GM23338 (cell line): ENCODE results near the gene ASB1. TPM values are rescaled to one million over a fixed set of nuclear protein-coding genes. Genes with fewer than 3 reads are reported as not detected.

Experiments
- ATAC-seq: fragments of 200-7000 bp; cut with Tn5 transposase; 3 replicates; pipeline ENCODE4 v1.9.1; 2020
- DNase-seq: peaks from one replicate; pipeline ENCODE4 v3.0.0-alpha.2; 2015; ENCODE audit warnings: low spot score
- H2AFZ ChIP-seq: fragments of 200-600 bp; sonication (generic); 2 replicates; pipeline ENCODE4 v1.8.0; 2016; ENCODE audit warnings: antibody characterized with exemption, mild to moderate bottlenecking, moderate library complexity
- H3F3A ChIP-seq: fragments of 200-600 bp; sonication (generic); replicated peaks from 2 replicates; pipeline ENCODE4 v1.8.0; 2017; ENCODE audit warnings: antibody characterized with exemption, mixed run types, low read depth
- H3K27ac ChIP-seq: fragments of 200-600 bp; sonication (generic); 2 replicates; pipeline ENCODE4 v1.6.1; 2016; ENCODE audit warnings: low read depth
- H3K27me3 ChIP-seq: fragments of 200-600 bp; sonication (generic); 2 replicates; pipeline ENCODE4 v1.8.0; 2016; ENCODE audit warnings: mild to moderate bottlenecking, mixed run types, moderate library complexity; ENCODE audit not compliant: insufficient read depth
- H3K36me3 ChIP-seq: fragments of 200-600 bp; sonication (generic); 2 replicates; pipeline ENCODE4 v1.8.0; 2016; ENCODE audit warnings: mild to moderate bottlenecking; ENCODE audit not compliant: insufficient read depth
- H3K4me1 ChIP-seq: fragments of 200-600 bp; sonication (generic); 2 replicates; pipeline ENCODE4 v1.8.0; 2016; ENCODE audit warnings: mild to moderate bottlenecking, moderate library complexity; ENCODE audit not compliant: insufficient read depth
- H3K4me2 ChIP-seq: fragments of 200-600 bp; sonication (generic); 2 replicates; pipeline ENCODE4 v1.7.1; 2017; ENCODE audit warnings: mixed run types
- H3K4me3 ChIP-seq: fragments of 200-600 bp; sonication (generic); 2 replicates; pipeline ENCODE4 v1.6.1; 2016; ENCODE audit warnings: mixed run types
- H3K79me2 ChIP-seq: fragments of 200-600 bp; sonication (generic); replicated peaks from 2 replicates; pipeline ENCODE4 v1.8.0; 2017; ENCODE audit warnings: mild to moderate bottlenecking; ENCODE audit not compliant: insufficient read depth
- H3K9me2 ChIP-seq: fragments of 200-600 bp; sonication (generic); 2 replicates; pipeline ENCODE4 v1.8.0; 2017; ENCODE audit not compliant: insufficient read depth
- H4K20me1 ChIP-seq: fragments of 200-600 bp; sonication (generic); replicated peaks from 2 replicates; pipeline ENCODE4 v1.8.0; 2017; ENCODE audit warnings: mild to moderate bottlenecking; ENCODE audit not compliant: insufficient read depth
- H3K27ac Mint-ChIP-seq: 2 replicates; pipeline ENCODE4 v1.8.0; 2020; ENCODE audit warnings: inconsistent platforms, mild to moderate bottlenecking, moderate library complexity, mixed read lengths
- H3K27me3 Mint-ChIP-seq: 3 replicates; pipeline ENCODE4 v1.8.0; 2022; ENCODE audit warnings: low read depth, mild to moderate bottlenecking, moderate library complexity, mixed read lengths, inconsistent platforms; ENCODE audit not compliant: insufficient read depth, poor library complexity
- H3K36me3 Mint-ChIP-seq: 3 replicates; pipeline ENCODE4 v1.8.0; 2021; ENCODE audit warnings: low read depth, mild to moderate bottlenecking, inconsistent platforms, moderate library complexity, mixed read lengths
- H3K4me1 Mint-ChIP-seq: 3 replicates; pipeline ENCODE4 v1.8.0; 2020; ENCODE audit warnings: mild to moderate bottlenecking, inconsistent platforms, mixed read lengths
- H3K4me3 Mint-ChIP-seq: 3 replicates; pipeline ENCODE4 v1.8.0; 2021; ENCODE audit warnings: moderate library complexity, mild to moderate bottlenecking, inconsistent platforms, mixed read lengths
- H3K9me3 Mint-ChIP-seq: 3 replicates; pipeline ENCODE4 v1.8.0; 2020; ENCODE audit warnings: moderate library complexity, mild to moderate bottlenecking, inconsistent platforms, mixed read lengths
- CREB1 ChIP-seq: fragments of 250-450 bp; sonication (Bioruptor Pico); IDR thresholded peaks from 2 replicates; pipeline ENCODE4 v1.5.0; 2020; ENCODE audit warnings: low read depth, mild to moderate bottlenecking, moderate library complexity
- EZH2 ChIP-seq: fragments of 200-600 bp; sonication (generic); IDR thresholded peaks from one replicate; pipeline ENCODE4 v1.8.0; 2017; ENCODE audit warnings: antibody characterized with exemption, mild to moderate bottlenecking, low read depth; ENCODE audit not compliant: unreplicated experiment
- EZH2phosphoT487 ChIP-seq: fragments of 200-600 bp; sonication (generic); IDR thresholded peaks from one replicate; pipeline ENCODE4 v1.8.1; 2018; ENCODE audit warnings: antibody characterized with exemption; ENCODE audit not compliant: unreplicated experiment
- JUNB ChIP-seq: IDR thresholded peaks from one replicate; pipeline ENCODE4 v1.6.1; 2016; ENCODE audit warnings: antibody characterized with exemption; ENCODE audit not compliant: unreplicated experiment
- NANOG ChIP-seq: IDR thresholded peaks from 2 replicates; pipeline ENCODE4 v1.6.1; 2016; ENCODE audit warnings: antibody characterized with exemption, borderline replicate concordance
- POLR2AphosphoS5 ChIP-seq: IDR thresholded peaks from 2 replicates; pipeline ENCODE4 v1.6.1; 2016; ENCODE audit warnings: antibody characterized with exemption, low read depth
- STAT1 ChIP-seq: IDR thresholded peaks from one replicate; pipeline ENCODE4 v1.6.1; 2016; ENCODE audit warnings: antibody characterized with exemption; ENCODE audit not compliant: unreplicated experiment
- ZNF114 ChIP-seq: fragments of 250-450 bp; sonication (Bioruptor Pico); IDR thresholded peaks from 2 replicates; pipeline ENCODE4 v1.5.0; 2020; ENCODE audit warnings: mild to moderate bottlenecking, moderate library complexity
- ZNF331 ChIP-seq: fragments of 250-450 bp; sonication (Bioruptor Pico); IDR thresholded peaks from 2 replicates; pipeline ENCODE4 v1.5.0; 2020; ENCODE audit warnings: low read depth, mild to moderate bottlenecking, moderate library complexity
- polyA plus RNA-seq: library from polyadenylated mRNA; unstranded; fragments of >200 nt; fragmentation: Nextera tagmentation; extraction: Ambion mirVana; gene quantifications from 2 replicates; pipeline ENCODE4 v1.2.1, GENCODE V29; 2016
- total RNA-seq: library from RNA; depleted of rRNA; stranded (reverse); fragments of >200 nt; shearing (Covaris generic); gene quantifications from 2 replicates; pipeline ENCODE4 v1.2.3, GENCODE V29; 2014
- TF ChIP-seq, protein P1 (sequence below), 2 experiments: fragments of 200-600 bp in 1 of 2; sonication (generic) in 1 of 2; conservative IDR thresholded peaks; 2 replicates each; pipeline versions ENCODE4 v1.5.1 to v1.6.1; 2016 to 2017; ENCODE audit warnings: antibody characterized with exemption in 2 of 2, low read depth in 2 of 2, mild to moderate bottlenecking in 2 of 2, moderate library complexity in 1 of 2
- TF ChIP-seq, protein P2 (sequence below): IDR thresholded peaks from 2 replicates; pipeline ENCODE4 v1.6.1; 2016; ENCODE audit warnings: antibody characterized with exemption
- TF ChIP-seq, protein P3 (sequence below): IDR thresholded peaks from one replicate; pipeline ENCODE4 v1.6.1; 2018; ENCODE audit warnings: antibody characterized with exemption; ENCODE audit not compliant: unreplicated experiment
- TF ChIP-seq, protein P4 (sequence below): fragments of 250-450 bp; sonication (Bioruptor Pico); IDR thresholded peaks from 2 replicates; pipeline ENCODE4 v1.5.0; 2020; ENCODE audit warnings: mild to moderate bottlenecking, moderate library complexity

Gene ASB1
- total and polyA plus RNA-seq, 2 experiments from 2014 or later = 21.5 to 23.9 TPM

DNA sequence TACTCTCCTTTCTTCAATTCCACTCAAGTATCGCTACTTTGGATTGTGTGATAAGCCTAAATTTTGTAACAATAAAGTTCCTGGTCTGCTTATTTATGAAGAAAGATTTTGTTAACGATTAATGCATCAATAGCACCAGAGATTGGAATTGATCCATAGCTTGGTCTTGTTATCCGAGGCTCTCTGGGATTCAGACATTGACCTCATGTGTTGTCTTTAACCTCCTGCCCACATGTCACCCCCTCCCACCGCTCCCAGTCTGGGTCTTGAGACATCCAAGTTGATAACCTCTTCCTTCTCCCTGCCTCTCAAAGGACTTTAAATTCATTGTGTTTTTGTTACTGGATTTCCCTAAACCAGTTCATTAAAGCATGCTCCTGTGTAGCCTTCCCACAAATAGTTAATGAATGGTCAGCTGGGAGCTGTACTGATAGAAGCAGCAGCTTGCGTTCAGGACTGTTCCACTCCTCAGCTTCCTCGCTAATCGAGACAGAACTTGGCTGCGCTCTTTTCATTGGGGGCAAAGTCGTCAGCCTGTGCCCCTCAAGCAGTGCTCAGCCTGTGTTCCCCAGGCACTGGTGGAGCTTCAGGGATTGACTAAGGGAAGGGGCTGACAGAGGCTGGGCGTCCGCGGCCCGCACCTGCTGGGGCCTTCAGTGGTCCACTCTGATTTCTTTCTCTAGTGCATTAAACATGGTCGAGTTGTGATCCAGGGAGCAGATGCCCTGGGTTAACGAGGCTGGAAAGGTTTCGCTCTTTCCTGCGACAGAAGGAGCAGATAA lies 18.9 kb downstream of the ASB1 start:
- H3K27me3 Mint-ChIP-seq = peaks cover 2% of the 10 kb centered on the region
- TF ChIP-seq, protein P1, sequence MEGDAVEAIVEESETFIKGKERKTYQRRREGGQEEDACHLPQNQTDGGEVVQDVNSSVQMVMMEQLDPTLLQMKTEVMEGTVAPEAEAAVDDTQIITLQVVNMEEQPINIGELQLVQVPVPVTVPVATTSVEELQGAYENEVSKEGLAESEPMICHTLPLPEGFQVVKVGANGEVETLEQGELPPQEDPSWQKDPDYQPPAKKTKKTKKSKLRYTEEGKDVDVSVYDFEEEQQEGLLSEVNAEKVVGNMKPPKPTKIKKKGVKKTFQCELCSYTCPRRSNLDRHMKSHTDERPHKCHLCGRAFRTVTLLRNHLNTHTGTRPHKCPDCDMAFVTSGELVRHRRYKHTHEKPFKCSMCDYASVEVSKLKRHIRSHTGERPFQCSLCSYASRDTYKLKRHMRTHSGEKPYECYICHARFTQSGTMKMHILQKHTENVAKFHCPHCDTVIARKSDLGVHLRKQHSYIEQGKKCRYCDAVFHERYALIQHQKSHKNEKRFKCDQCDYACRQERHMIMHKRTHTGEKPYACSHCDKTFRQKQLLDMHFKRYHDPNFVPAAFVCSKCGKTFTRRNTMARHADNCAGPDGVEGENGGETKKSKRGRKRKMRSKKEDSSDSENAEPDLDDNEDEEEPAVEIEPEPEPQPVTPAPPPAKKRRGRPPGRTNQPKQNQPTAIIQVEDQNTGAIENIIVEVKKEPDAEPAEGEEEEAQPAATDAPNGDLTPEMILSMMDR (conservative IDR thresholded peaks at IDR 0.05; ENCODE audit: low read depth in 2 of 2) = no peak
- TF ChIP-seq NANOG (no peak), EZH2 (no peak), POLR2AphosphoS5 (no peak), CREB1 (no peak), ZNF114 (CRISPR knock-in tag) (no peak), STAT1 (no peak), JUNB (no peak), ZNF331 (no peak), EZH2phosphoT487 (no peak)
- TF ChIP-seq, protein P2, sequence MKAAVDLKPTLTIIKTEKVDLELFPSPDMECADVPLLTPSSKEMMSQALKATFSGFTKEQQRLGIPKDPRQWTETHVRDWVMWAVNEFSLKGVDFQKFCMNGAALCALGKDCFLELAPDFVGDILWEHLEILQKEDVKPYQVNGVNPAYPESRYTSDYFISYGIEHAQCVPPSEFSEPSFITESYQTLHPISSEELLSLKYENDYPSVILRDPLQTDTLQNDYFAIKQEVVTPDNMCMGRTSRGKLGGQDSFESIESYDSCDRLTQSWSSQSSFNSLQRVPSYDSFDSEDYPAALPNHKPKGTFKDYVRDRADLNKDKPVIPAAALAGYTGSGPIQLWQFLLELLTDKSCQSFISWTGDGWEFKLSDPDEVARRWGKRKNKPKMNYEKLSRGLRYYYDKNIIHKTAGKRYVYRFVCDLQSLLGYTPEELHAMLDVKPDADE = no peak
- TF ChIP-seq, protein P3, sequence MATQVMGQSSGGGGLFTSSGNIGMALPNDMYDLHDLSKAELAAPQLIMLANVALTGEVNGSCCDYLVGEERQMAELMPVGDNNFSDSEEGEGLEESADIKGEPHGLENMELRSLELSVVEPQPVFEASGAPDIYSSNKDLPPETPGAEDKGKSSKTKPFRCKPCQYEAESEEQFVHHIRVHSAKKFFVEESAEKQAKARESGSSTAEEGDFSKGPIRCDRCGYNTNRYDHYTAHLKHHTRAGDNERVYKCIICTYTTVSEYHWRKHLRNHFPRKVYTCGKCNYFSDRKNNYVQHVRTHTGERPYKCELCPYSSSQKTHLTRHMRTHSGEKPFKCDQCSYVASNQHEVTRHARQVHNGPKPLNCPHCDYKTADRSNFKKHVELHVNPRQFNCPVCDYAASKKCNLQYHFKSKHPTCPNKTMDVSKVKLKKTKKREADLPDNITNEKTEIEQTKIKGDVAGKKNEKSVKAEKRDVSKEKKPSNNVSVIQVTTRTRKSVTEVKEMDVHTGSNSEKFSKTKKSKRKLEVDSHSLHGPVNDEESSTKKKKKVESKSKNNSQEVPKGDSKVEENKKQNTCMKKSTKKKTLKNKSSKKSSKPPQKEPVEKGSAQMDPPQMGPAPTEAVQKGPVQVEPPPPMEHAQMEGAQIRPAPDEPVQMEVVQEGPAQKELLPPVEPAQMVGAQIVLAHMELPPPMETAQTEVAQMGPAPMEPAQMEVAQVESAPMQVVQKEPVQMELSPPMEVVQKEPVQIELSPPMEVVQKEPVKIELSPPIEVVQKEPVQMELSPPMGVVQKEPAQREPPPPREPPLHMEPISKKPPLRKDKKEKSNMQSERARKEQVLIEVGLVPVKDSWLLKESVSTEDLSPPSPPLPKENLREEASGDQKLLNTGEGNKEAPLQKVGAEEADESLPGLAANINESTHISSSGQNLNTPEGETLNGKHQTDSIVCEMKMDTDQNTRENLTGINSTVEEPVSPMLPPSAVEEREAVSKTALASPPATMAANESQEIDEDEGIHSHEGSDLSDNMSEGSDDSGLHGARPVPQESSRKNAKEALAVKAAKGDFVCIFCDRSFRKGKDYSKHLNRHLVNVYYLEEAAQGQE = no peak
- TF ChIP-seq, protein P4, sequence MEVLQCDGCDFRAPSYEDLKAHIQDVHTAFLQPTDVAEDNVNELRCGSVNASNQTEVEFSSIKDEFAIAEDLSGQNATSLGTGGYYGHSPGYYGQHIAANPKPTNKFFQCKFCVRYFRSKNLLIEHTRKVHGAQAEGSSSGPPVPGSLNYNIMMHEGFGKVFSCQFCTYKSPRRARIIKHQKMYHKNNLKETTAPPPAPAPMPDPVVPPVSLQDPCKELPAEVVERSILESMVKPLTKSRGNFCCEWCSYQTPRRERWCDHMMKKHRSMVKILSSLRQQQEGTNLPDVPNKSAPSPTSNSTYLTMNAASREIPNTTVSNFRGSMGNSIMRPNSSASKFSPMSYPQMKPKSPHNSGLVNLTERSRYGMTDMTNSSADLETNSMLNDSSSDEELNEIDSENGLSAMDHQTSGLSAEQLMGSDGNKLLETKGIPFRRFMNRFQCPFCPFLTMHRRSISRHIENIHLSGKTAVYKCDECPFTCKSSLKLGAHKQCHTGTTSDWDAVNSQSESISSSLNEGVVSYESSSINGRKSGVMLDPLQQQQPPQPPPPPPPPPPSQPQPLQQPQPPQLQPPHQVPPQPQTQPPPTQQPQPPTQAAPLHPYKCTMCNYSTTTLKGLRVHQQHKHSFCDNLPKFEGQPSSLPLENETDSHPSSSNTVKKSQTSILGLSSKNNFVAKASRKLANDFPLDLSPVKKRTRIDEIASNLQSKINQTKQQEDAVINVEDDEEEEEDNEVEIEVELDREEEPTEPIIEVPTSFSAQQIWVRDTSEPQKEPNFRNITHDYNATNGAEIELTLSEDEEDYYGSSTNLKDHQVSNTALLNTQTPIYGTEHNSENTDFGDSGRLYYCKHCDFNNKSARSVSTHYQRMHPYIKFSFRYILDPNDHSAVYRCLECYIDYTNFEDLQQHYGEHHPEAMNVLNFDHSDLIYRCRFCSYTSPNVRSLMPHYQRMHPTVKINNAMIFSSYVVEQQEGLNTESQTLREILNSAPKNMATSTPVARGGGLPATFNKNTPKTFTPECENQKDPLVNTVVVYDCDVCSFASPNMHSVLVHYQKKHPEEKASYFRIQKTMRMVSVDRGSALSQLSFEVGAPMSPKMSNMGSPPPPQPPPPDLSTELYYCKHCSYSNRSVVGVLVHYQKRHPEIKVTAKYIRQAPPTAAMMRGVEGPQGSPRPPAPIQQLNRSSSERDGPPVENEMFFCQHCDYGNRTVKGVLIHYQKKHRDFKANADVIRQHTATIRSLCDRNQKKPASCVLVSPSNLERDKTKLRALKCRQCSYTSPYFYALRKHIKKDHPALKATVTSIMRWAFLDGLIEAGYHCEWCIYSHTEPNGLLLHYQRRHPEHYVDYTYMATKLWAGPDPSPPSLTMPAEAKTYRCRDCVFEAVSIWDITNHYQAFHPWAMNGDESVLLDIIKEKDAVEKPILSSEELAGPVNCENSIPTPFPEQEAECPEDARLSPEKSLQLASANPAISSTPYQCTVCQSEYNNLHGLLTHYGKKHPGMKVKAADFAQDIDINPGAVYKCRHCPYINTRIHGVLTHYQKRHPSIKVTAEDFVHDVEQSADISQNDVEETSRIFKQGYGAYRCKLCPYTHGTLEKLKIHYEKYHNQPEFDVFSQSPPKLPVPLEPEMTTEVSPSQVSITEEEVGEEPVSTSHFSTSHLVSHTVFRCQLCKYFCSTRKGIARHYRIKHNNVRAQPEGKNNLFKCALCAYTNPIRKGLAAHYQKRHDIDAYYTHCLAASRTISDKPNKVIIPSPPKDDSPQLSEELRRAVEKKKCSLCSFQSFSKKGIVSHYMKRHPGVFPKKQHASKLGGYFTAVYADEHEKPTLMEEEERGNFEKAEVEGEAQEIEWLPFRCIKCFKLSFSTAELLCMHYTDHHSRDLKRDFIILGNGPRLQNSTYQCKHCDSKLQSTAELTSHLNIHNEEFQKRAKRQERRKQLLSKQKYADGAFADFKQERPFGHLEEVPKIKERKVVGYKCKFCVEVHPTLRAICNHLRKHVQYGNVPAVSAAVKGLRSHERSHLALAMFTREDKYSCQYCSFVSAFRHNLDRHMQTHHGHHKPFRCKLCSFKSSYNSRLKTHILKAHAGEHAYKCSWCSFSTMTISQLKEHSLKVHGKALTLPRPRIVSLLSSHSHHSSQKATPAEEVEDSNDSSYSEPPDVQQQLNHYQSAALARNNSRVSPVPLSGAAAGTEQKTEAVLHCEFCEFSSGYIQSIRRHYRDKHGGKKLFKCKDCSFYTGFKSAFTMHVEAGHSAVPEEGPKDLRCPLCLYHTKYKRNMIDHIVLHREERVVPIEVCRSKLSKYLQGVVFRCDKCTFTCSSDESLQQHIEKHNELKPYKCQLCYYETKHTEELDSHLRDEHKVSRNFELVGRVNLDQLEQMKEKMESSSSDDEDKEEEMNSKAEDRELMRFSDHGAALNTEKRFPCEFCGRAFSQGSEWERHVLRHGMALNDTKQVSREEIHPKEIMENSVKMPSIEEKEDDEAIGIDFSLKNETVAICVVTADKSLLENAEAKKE = no peak
- no peaks in the 10 kb centered on the region for H3K9me3 Mint-ChIP-seq
- H3K4me3 Mint-ChIP-seq = no peak overlapping the region
- Histone ChIP-seq H3K27ac (no peak overlapping the region), H3K36me3 (peaks cover 24% of the 10 kb centered on the region), H2AFZ (no peak overlapping the region), H3K79me2 (peaks cover 30% of the 10 kb centered on the region), H4K20me1 (peaks cover 47% of the 10 kb centered on the region), H3K4me3 (no peak overlapping the region), H3K9me2 (no peaks in the 10 kb centered on the region), H3F3A (no peaks in the 10 kb centered on the region), H3K4me1 (no peaks in the 10 kb centered on the region), H3K27me3 (no peaks in the 10 kb centered on the region), H3K4me2 (no peak overlapping the region)
- H3K36me3 Mint-ChIP-seq = peaks cover 56% of the 10 kb centered on the region
- no peak for DNase-seq
- H3K4me1 Mint-ChIP-seq = peaks cover 7% of the 10 kb centered on the region; the same call in 2 of the 3 replicates
- no peak overlapping the region for H3K27ac Mint-ChIP-seq
- no peak for ATAC-seq
